ENCODE results near the gene CNP.

GRCh38 chr17:41937970-41938954 is 28.3 kb upstream of the CNP start:
- TF ChIP-seq CTCF (IDR thresholded peaks at IDR 0.05; ENCODE audit: borderline replicate concordance, extremely low read depth, low read length, poor library complexity, severe bottlenecking) = no peak
- TF ChIP-seq EZH2 (IDR thresholded peaks at IDR 0.05; ENCODE audit: borderline replicate concordance, low read depth, low read length, severe bottlenecking) = no peak

All from DND-41 (cell line).